HG02610 (cell line): Measurements from ENCODE around the gene VWA8.
A peak's percentile ranks its signal among the peaks of the same experiment; 100 is the strongest.
"Not testable (repeated sequence)": the region's sequence is repeated elsewhere in the genome, so short reads cannot be mapped to it uniquely, and the experiment has no call there.

Source experiments
- ATAC-seq: cut with Tn5 transposase; IDR thresholded peaks from one replicate; pipeline ENCODE4 v1.9.1; 2021; ENCODE audit warnings: mild to moderate bottlenecking, moderate library complexity; ENCODE audit not compliant: unreplicated experiment

The VWA8 gene

GRCh38 chr13:41928323-41928722 is 32.6 kb downstream of the VWA8 start:
- no peak for ATAC-seq

GRCh38 chr13:41925014-41925413 is 35.9 kb downstream of the VWA8 start:
- no peak for ATAC-seq

GRCh38 chr13:41922894-41923293 is 38.0 kb downstream of the VWA8 start:
- not testable (repeated sequence) for ATAC-seq

GRCh38 chr13:41919741-41920487 is 41.0 kb downstream of the VWA8 start:
- no peak for ATAC-seq

DNA sequence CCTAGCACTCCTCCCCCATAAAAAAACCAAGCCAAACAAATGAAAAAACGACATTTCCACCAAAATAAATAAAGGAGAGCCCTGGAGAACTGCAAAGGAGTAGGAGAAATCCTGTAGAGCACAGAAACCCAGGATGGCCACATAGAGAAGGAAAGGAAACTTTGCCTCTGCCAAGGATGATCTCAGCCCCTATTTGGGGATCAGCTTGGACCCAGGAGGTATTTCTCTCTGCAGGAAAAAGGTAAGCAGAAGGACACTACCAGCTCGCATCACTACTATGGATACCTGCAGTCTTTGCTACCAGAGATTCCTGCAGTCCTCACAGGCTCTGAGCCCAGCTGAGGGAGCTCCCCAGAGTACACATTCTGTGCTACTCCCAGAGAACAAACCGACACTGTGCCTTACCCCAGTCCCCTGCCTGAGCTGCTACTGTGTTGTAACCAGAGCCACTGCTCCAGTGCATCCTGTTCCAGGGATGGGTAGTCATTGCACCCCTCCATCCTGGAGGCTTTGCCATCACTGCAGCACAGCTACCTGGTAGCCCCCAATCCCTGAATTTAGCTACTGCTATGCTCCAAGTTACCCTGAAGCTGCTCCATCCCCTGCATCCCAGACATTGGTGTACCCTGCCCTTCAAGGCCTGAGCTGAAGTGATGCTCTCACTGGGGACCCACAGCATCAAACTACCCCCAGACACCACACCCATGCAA is 41.7 kb downstream of the VWA8 start:
- ATAC-seq = no peak

DNA sequence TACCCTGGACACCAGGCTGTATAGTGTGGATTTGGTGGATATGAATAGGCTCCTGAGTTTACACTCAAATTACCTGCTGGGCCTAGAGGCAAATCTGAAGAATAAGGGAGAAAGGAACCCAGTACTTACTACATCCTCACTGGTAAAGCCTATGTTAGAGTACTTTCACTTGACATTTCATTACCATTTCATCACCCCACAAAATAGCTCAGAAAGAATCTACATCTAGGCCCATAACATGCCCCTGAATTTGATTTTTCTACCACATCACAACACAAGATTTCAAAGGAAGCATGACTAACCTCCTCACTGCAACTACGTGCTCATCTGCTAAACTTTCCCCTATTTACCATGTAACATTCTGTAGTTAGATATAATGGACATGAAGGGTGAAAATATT is 43.3 kb downstream of the VWA8 start:
- no peak for ATAC-seq

DNA sequence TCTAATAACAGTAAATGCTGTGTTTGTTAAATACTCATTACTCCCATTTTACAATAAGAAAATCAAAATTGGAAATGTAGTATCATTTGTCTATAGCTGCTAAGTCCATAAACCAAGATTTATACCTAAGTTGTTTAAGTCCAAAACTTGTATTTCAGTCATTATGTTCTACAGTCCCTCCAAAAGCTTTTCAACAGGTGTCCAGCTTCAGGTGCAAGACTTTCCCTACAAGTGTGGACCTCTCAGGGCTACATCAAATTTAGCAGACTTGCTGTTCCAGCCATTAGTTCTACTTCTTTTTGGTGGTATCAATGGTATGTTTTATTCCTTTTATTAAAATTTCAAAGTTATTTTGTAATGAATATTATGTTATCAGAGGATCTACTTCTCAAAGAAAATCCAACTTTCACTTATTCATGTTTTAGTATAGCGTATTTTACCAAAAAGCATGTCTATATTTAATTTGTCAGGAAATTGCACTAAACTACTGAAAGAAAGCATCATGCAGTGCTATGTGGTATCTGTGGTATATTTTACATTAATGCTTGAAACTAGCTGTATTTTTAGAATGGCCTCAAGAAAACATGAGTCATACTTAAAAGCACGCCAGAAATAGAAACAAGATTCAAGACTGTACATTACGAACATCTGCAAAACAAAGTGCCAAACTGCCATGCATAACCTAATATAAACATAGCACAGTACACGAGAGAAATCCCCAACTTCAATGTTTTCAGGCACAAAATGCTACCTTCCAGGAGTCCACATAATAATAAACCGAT is 44.5 kb downstream of the VWA8 start:
- peak; percentile 85 for ATAC-seq

GRCh38 chr13:41915081-41915480 is 45.8 kb downstream of the VWA8 start:
- ATAC-seq = no peak

- no peak for ATAC-seq
These were observed 46.4 kb downstream of the VWA8 start for GRCh38 chr13:41914552-41914951.

DNA sequence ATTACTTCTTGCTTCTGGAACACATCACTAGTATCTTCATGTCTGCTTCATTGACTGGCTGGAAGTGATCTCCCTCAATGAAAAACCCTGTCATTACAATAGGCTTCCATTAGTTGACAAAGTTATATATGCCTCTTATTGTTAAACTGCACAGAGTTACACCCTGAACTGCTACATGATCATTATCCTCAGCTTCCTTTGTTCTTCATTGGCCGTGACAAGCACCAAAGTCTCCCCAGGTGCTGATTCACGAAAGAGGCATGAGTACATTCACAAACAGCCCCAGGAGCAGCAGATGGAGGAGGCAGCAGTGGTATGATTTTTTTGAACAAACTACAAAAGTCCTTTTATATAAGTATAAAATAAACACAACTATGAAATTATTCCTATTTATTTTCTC is 51.4 kb downstream of the VWA8 start:
- ATAC-seq = no peak

GRCh38 chr13:41905600-41906254 is 55.2 kb downstream of the VWA8 start:
- peak; percentile 84 for ATAC-seq

GRCh38 chr13:41900918-41901317 is 60.0 kb downstream of the VWA8 start:
- no peak for ATAC-seq

- ATAC-seq = not testable (repeated sequence)
These were observed 62.5 kb downstream of the VWA8 start for GRCh38 chr13:41898411-41898810.

- no peak for ATAC-seq
These were observed 63.8 kb downstream of the VWA8 start for GRCh38 chr13:41897126-41897525.

DNA sequence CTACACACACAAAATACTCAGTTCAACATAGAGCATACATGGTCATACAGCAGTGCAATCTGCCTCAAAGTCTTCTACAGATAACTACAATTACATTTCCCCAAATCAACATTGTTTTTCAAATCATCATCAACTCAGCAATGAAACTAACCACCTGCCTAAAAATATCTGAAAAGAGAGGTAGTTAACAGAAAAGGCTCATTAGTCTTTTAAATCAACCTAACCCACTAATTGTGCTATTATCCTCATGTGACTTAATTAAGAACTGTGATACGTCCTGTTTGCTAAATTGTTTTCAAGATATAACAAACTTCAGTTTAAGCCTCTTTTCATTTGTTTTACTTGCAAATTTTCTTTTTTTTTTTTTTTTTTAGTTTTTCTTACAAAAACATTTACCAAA is 65.4 kb downstream of the VWA8 start:
- no peak for ATAC-seq

DNA sequence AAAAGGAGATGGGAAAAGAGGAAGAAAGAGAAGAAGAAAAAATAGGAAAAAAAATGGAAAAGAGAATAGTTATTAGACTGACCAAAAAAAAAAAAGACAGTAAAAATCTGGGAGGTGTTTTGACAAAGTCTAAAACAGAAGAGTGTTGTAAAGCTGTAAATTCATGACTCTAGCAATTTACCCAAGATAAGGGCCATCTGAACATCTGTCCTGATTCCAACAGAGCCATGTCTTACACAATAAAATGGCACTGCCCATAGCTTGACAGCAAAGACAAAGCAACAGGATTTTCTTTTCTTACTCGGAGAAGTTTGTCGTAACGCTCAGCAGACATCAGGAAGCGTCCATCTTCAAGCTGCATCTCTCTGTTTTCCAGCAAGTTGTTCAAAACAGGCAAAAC is 69.8 kb downstream of the VWA8 start:
- ATAC-seq = no peak

GRCh38 chr13:41883147-41883546 is 77.8 kb downstream of the VWA8 start:
- no peak for ATAC-seq

GRCh38 chr13:41881890-41882289 is 79.0 kb downstream of the VWA8 start:
- ATAC-seq = not testable (repeated sequence)

DNA sequence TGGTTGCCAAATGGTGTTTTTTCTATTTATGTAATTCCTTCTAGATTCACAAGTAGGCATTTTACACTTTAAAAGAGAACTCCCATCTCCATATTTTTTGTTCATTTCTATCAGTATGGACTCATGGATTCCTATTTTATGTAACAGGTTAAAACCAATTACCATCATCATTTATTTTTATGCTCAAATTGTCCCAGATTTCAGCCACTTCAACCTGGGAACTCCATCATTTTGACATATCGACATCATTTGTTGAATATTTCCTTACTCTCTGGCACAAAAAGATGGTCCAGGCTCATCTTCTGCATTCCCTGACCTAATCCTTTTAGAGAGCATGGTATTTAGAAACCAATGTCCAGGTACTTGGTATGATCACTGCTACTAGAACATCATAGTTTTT is 79.9 kb downstream of the VWA8 start:
- ATAC-seq = no peak

DNA sequence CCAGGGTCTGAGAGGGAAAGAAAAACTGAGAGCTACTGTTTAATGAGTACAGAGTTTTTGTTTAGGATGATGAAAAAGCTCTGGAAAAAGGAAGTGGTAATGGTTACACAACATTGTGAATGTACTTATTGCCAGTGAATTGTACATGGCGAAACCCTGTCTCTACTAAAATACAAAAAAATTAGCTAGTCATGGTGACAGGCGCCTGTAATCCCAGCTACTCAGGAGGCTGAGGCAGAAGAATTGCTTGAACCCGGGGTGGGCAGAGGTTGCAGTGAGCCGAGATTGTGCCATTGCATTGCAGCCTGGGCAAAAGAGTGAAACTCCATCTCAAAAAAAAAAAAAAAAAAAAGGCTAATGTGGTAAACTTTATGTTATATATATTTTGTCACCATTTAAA is 96.3 kb downstream of the VWA8 start:
- ATAC-seq = no peak

GRCh38 chr13:41862659-41863058 is 98.2 kb downstream of the VWA8 start:
- not testable (repeated sequence) for ATAC-seq
